HEK293T (cell line): ENCODE measurements around the gene FZD4.

Experiments used
- CTCF ChIA-PET: fragments of 350-600 bp; formaldehyde crosslinking; extraction: SDS; loops from one replicate; lab custom pipeline; 2021; ENCODE audit warnings: antibody characterized with exemption, inconsistent platforms; lab: Yijun Ruan, JAX
- POLR2A ChIA-PET: fragments of 350-600 bp; formaldehyde crosslinking; extraction: SDS; loops from one replicate; lab custom pipeline; 2020; ENCODE audit warnings: antibody characterized with exemption, inconsistent platforms; lab: Yijun Ruan, JAX
- DNase-seq: peaks from one replicate; pipeline ENCODE4 v3.0.0; 2012; ENCODE audit warnings: mixed read lengths; ENCODE audit errors: extremely low spot score
- ARNT ChIP-seq: fragments of 450-650 bp; IDR thresholded peaks from 2 replicates; pipeline ENCODE4 v1.6.1; 2017; ENCODE audit warnings: mild to moderate bottlenecking
- BHLHE40 ChIP-seq: fragments of 450-650 bp; IDR thresholded peaks from 2 replicates; pipeline ENCODE4 v1.6.1; 2016; ENCODE audit warnings: mild to moderate bottlenecking, moderate library complexity, borderline replicate concordance
- CTBP1 ChIP-seq: fragments of 450-650 bp; IDR thresholded peaks from 2 replicates; pipeline ENCODE4 v1.6.1; 2016; ENCODE audit warnings: borderline replicate concordance
- ELF4 ChIP-seq: fragments of 450-650 bp; IDR thresholded peaks from 2 replicates; pipeline ENCODE4 v1.6.1; 2017; ENCODE audit warnings: antibody characterized with exemption
- FOXA1 ChIP-seq: fragments of 450-650 bp; IDR thresholded peaks from 2 replicates; pipeline ENCODE4 v1.6.1; 2016; ENCODE audit warnings: mild to moderate bottlenecking
- FOXK2 ChIP-seq: fragments of 450-650 bp; IDR thresholded peaks from 2 replicates; pipeline ENCODE4 v1.6.1; 2016; ENCODE audit warnings: mild to moderate bottlenecking
- FOXM1 ChIP-seq: fragments of 450-650 bp; IDR thresholded peaks from 2 replicates; pipeline ENCODE4 v1.6.1; 2017; ENCODE audit warnings: mild to moderate bottlenecking, borderline replicate concordance
- HDGF ChIP-seq: fragments of 450-650 bp; IDR thresholded peaks from 2 replicates; pipeline ENCODE4 v1.6.1; 2017; ENCODE audit warnings: antibody characterized with exemption, borderline replicate concordance
- L3MBTL2 ChIP-seq: fragments of 450-650 bp; conservative IDR thresholded peaks from 2 replicates; pipeline ENCODE4 v1.6.1; 2016; ENCODE audit warnings: mild to moderate bottlenecking
- LEF1 ChIP-seq: fragments of 450-650 bp; IDR thresholded peaks from 2 replicates; pipeline ENCODE4 v1.6.1; 2017; ENCODE audit warnings: mild to moderate bottlenecking, borderline replicate concordance
- NFRKB ChIP-seq: fragments of 450-650 bp; IDR thresholded peaks from 2 replicates; pipeline ENCODE4 v1.6.1; 2016; ENCODE audit warnings: mild to moderate bottlenecking, moderate library complexity
- SP1 ChIP-seq: fragments of 450-650 bp; IDR thresholded peaks from 2 replicates; pipeline ENCODE4 v1.6.1; 2017
- SUZ12 ChIP-seq: fragments of 450-650 bp; IDR thresholded peaks from 2 replicates; pipeline ENCODE4 v1.6.1; 2016; ENCODE audit warnings: mild to moderate bottlenecking
- TARDBP ChIP-seq: fragments of 450-650 bp; IDR thresholded peaks from 2 replicates; pipeline ENCODE4 v1.6.1; 2016
- ZNF384 ChIP-seq: fragments of 450-650 bp; IDR thresholded peaks from 2 replicates; pipeline ENCODE4 v1.6.1; 2016
- TF ChIP-seq, protein P1 (sequence below): fragments of 450-650 bp; IDR thresholded peaks from 2 replicates; pipeline ENCODE4 v1.6.1; 2016

Gene FZD4

DNA sequence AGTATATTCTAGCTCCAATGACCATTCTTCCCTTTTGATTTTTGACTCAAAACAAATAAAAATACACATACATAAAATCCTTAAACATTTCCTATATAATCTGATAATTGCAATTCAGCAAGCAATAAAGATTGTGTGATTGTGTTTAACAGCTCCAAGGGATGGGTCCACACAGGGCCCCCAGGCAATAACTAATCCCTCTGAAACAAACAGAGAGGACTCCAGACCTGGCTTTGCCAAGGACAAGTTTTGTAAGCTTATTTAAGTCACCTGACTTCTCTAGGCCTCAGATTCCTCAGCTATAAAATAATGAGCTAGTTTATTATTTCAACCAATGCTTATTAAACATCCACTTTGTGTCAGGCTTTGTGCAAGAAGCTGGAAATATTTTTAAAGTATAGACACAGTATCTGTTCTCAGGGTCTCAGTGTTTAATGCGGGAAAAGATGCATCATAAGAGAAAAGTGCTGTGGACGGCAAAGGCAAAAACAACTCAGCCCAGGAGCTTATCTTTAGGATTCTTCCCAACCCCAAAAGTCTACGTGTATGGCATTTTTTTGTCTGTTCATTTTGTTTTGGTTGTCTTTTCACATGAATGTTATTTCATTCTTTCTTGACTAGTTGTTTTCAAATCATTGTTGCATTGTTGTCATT lies 20.1 kb downstream of the FZD4 start:
- no peak for DNase-seq
- ChIA-PET CTCF (interaction anchor here (0.6 to 0.9 kb wide), 3 partner anchors 67 to 1393 kb away, joined by 3 read pairs; no protein-coding TSS in a partner anchor), POLR2A (no interaction called here)
- no peak for TF ChIP-seq CTBP1
- no peak for TF ChIP-seq L3MBTL2
- TF ChIP-seq LEF1, result no peak
- TF ChIP-seq FOXM1, result no peak
- TF ChIP-seq SUZ12, result no peak
- no peak for TF ChIP-seq NFRKB
- no peak for TF ChIP-seq TARDBP
- no peak for TF ChIP-seq ELF4
- no peak for TF ChIP-seq FOXA1
- no peak for TF ChIP-seq ZNF384
- TF ChIP-seq SP1, result no peak
- no peak for TF ChIP-seq HDGF
- TF ChIP-seq, protein P1, sequence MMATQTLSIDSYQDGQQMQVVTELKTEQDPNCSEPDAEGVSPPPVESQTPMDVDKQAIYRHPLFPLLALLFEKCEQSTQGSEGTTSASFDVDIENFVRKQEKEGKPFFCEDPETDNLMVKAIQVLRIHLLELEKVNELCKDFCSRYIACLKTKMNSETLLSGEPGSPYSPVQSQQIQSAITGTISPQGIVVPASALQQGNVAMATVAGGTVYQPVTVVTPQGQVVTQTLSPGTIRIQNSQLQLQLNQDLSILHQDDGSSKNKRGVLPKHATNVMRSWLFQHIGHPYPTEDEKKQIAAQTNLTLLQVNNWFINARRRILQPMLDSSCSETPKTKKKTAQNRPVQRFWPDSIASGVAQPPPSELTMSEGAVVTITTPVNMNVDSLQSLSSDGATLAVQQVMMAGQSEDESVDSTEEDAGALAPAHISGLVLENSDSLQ, result no peak
- TF ChIP-seq BHLHE40, result no peak
- TF ChIP-seq FOXK2, result no peak
- TF ChIP-seq ARNT, result no peak

DNA sequence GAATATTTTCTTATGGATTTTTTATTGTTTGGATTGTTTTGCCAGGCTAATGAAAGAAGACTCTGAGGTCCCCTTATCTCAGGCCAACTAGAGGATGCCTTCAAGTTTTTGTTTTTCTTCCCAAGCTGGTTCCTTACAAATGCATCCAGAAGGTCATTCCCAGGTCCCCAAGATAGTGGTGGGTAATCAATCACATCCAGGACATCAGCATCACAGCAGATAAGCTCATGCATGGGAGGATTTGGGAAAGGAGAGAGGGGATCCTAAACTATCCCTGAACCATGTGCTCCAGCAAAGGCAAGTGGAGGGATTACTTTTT lies 20.7 kb downstream of the FZD4 start:
- no peak for DNase-seq
- TF ChIP-seq HDGF (no peak), ELF4 (no peak), SP1 (no peak), NFRKB (no peak), TARDBP (no peak), CTBP1 (no peak), FOXM1 (no peak), BHLHE40 (no peak), FOXK2 (no peak), ARNT (no peak), L3MBTL2 (no peak), LEF1 (no peak), FOXA1 (no peak), ZNF384 (no peak), SUZ12 (no peak)
- TF ChIP-seq, protein P1, result no peak
- ChIA-PET CTCF (interaction anchor here (0.6 to 0.9 kb wide), 3 partner anchors 66 to 1393 kb away, joined by 3 read pairs; no protein-coding TSS in a partner anchor), POLR2A (no interaction called here)

DNA sequence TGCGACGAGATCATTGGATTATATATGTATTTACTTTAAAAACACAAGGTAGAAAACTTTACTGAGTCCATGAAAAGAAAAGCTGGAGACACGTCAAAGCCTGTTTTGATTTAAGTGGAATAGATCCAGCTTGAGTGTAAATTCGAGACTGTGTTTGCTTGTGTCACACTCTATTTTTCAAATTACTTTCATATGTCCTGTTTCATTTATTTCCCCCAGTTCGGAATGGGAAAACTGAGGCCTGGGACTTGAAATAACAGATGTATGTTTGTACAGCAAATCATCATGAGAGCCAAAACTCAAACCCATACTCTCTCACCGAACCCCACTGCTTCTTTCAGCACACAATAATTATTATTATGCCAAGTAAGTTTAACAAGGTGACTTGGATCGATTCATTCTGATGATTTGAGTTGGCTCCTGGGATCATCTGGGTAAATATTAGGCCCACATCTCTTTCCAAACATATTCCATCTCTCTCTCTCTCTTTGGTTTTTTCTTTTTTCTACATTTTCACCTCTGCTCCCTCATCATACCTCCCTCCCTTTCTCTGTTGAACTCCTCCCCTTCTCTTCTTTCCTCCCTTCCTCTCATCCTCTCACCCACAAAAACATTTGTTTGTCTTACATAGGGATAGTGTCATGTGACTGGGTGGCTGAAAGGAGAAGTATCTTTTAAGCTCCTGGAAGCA lies 21.2 kb downstream of the FZD4 start:
- ChIA-PET POLR2A (no interaction called here), CTCF (interaction anchor here (0.6 to 0.8 kb wide), 2 partner anchors 97 to 1394 kb away, joined by 3 read pairs; no protein-coding TSS in a partner anchor)
- TF ChIP-seq NFRKB (no peak), HDGF (no peak), ELF4 (no peak), LEF1 (no peak), ZNF384 (no peak), FOXM1 (no peak), BHLHE40 (no peak), TARDBP (no peak), SUZ12 (no peak), FOXA1 (no peak), CTBP1 (no peak), SP1 (no peak), FOXK2 (no peak)
- TF ChIP-seq, protein P1, result no peak
- DNase-seq, result no peak

DNA sequence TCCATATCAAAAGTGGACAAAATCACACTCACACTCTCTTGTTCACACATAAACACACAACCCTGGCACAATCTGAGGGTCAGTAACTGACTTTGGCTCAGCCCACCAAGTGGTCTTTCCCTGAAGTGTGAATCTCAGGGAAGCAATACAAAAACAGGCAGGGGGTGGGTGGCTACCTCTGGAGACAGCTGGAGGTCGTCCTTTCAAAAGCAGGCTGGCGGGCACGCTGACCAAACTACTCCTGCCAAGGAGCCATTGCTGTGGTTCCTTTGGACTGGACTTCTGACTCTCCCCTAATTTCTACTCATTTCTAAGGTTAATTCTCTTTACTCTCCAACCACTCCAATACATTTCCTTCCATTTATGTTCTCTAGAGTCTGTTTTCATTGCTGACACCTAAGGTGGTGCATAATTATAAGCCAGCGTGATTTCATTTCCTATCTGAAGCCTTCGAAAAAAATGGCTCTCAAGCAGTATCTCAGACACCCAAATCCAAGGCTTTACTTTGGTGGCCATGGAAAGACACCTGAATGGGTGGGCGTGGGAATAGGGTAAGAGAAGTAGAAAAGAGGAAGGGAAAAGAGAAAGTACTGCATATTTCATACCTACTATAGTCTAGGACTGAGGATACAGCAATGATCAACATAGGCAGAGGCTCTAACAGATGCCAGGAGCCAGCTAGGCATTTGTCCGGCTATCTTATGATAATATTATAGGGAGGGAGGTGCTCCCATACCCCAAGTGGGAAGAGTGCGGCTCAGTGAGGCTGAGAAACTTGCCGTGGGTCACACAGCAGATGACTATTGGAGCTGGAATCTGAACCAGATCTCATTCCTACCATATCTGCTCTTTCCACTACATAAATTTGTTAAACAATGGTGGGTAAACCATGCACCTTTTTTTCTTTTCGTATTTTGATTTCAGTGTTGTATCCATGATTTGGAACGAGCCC lies 22.0 kb downstream of the FZD4 start:
- POLR2A ChIA-PET, result no interaction called here
- CTCF ChIA-PET, result no interaction called here
- DNase-seq, result no peak
- TF ChIP-seq BHLHE40, result no peak
- TF ChIP-seq FOXA1, result no peak
- TF ChIP-seq ZNF384, result no peak
- no peak for TF ChIP-seq HDGF
- TF ChIP-seq NFRKB, result no peak
- TF ChIP-seq SUZ12, result no peak
- TF ChIP-seq SP1, result no peak
- no peak for TF ChIP-seq TARDBP
- TF ChIP-seq, protein P1, result no peak
- no peak for TF ChIP-seq L3MBTL2
- no peak for TF ChIP-seq ARNT
- no peak for TF ChIP-seq CTBP1
- no peak for TF ChIP-seq FOXM1
- TF ChIP-seq FOXK2, result no peak

DNA sequence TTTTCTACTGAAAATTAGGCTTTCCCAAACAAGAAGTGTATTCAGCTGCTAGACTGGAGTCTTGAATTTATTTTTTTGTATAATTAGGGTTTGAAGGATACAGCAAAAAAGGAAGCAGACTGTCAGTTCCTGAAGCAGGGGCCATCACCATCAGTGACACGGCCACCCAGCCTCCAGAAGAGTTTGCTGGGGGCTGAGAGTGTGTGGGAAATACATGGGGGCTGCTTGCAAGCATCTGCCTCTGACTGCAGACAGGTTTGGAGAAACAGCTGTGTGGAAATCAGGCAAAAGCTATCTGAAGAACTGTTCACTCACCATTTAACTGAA lies 23.0 kb downstream of the FZD4 start:
- CTCF ChIA-PET, result no interaction called here

More for the DNA sequence above, 23.0 kb downstream of the FZD4 start:
- TF ChIP-seq FOXA1, result no peak
- TF ChIP-seq SUZ12, result no peak
- TF ChIP-seq, protein P1, result no peak
- TF ChIP-seq BHLHE40, result no peak
- no peak for TF ChIP-seq ELF4
- no peak for TF ChIP-seq LEF1
- no peak for TF ChIP-seq ZNF384
- no peak for TF ChIP-seq FOXK2
- TF ChIP-seq ARNT, result no peak
- no peak for TF ChIP-seq SP1
- POLR2A ChIA-PET, result no interaction called here
- DNase-seq, result no peak
